Loucy (cell line): ENCODE data around the gene DDB1.

Experiments
- H2AFZ ChIP-seq: fragments of 200-600 bp; sonication (generic); 2 replicates; pipeline ENCODE4 v1.6.0; 2016; ENCODE audit warnings: antibody characterized with exemption, mild to moderate bottlenecking, low read length, moderate library complexity
- H3F3A ChIP-seq: fragments of 200-600 bp; 2 replicates; pipeline ENCODE4 v1.6.0; 2016; ENCODE audit warnings: antibody characterized with exemption, low read depth, mild to moderate bottlenecking
- H3K27me3 ChIP-seq: fragments of 200-600 bp; sonication (generic); 2 replicates; pipeline ENCODE4 v1.6.1; 2014; ENCODE audit warnings: low read length, mild to moderate bottlenecking; ENCODE audit not compliant: insufficient read depth, poor library complexity, severe bottlenecking
- H3K36me3 ChIP-seq: fragments of 200-600 bp; sonication (generic); 2 replicates; pipeline ENCODE4 v1.6.1; 2016; ENCODE audit warnings: low read length; ENCODE audit not compliant: insufficient read depth
- H3K4me1 ChIP-seq: fragments of 200-600 bp; sonication (generic); 2 replicates; pipeline ENCODE4 v1.5.1; 2014; ENCODE audit warnings: low read length, mild to moderate bottlenecking; ENCODE audit not compliant: insufficient read depth, poor library complexity, severe bottlenecking
- H3K4me2 ChIP-seq: fragments of 200-600 bp; sonication (generic); 2 replicates; pipeline ENCODE4 v1.6.0; 2014; ENCODE audit warnings: antibody characterized with exemption, low read length, low read depth, mild to moderate bottlenecking; ENCODE audit not compliant: poor library complexity, severe bottlenecking
- H3K4me3 ChIP-seq: fragments of 200-600 bp; sonication (generic); 2 replicates; pipeline ENCODE4 v1.5.1; 2014; ENCODE audit warnings: low read length, mild to moderate bottlenecking, mixed read lengths; ENCODE audit not compliant: poor library complexity, severe bottlenecking
- H3K79me2 ChIP-seq: fragments of 200-600 bp; sonication (generic); 2 replicates; pipeline ENCODE4 v1.6.1; 2014; ENCODE audit warnings: low read length; ENCODE audit not compliant: insufficient read depth
- H3K9ac ChIP-seq: fragments of 200-600 bp; sonication (generic); 2 replicates; pipeline ENCODE4 v1.6.0; 2014; ENCODE audit warnings: mild to moderate bottlenecking, low read depth, low read length, moderate library complexity; ENCODE audit not compliant: poor library complexity, severe bottlenecking
- H3K9me2 ChIP-seq: fragments of 200-600 bp; sonication (generic); replicated peaks from 2 replicates; pipeline ENCODE4 v1.6.1; 2016; ENCODE audit warnings: low read depth, low read length, mixed read lengths
- H3K9me3 ChIP-seq: fragments of 200-600 bp; sonication (generic); 2 replicates; pipeline ENCODE4 v1.6.1; 2014; ENCODE audit warnings: mild to moderate bottlenecking, antibody characterized with exemption, low read length, low read depth; ENCODE audit not compliant: insufficient read depth
- H4K20me1 ChIP-seq: fragments of 200-600 bp; sonication (generic); 2 replicates; pipeline ENCODE4 v1.6.0; 2014; ENCODE audit warnings: antibody characterized with exemption, low read length, mild to moderate bottlenecking; ENCODE audit not compliant: insufficient read depth, poor library complexity, severe bottlenecking
- CTCF ChIP-seq: fragments of 200-600 bp; sonication (generic); conservative IDR thresholded peaks from 2 replicates; pipeline ENCODE4 v1.5.1; 2014; ENCODE audit warnings: mild to moderate bottlenecking, antibody characterized with exemption, low read length
- EZH2phosphoT487 ChIP-seq: fragments of 200-600 bp; IDR thresholded peaks from 2 replicates; pipeline ENCODE4 v1.6.1; 2018; ENCODE audit warnings: antibody characterized with exemption, mild to moderate bottlenecking, moderate library complexity, borderline replicate concordance

The DDB1 gene

GRCh38 chr11:61336171-61336935 is 3.4 kb upstream of the DDB1 start:
- peaks cover 5% of the 10 kb centered on the region for H3K27me3 ChIP-seq
- no peaks in the 10 kb centered on the region for H3K9me2 ChIP-seq
- peaks cover 39% of the 10 kb centered on the region for H3K79me2 ChIP-seq
- no peaks in the 10 kb centered on the region for H3F3A ChIP-seq
- peaks cover 15% of the 10 kb centered on the region for H4K20me1 ChIP-seq
- peak overlapping the region; percentile 50 for H3K4me3 ChIP-seq
- H2AFZ ChIP-seq: peak overlapping the region; percentile 81
- H3K9ac ChIP-seq: peak overlapping the region; percentile 97
- no peaks in the 10 kb centered on the region for H3K36me3 ChIP-seq
- H3K9me3 ChIP-seq: no peaks in the 10 kb centered on the region
- H3K4me2 ChIP-seq: peak overlapping the region; percentile 88
- TF ChIP-seq CTCF (peak; percentile 90), EZH2phosphoT487 (no peak)
- H3K4me1 ChIP-seq: peaks cover 39% of the 10 kb centered on the region

GRCh38 chr11:61335355-61335710 is 2.4 kb upstream of the DDB1 start:
- peak overlapping the region; percentile 5 for H3K4me3 ChIP-seq
- peaks cover 25% of the 10 kb centered on the region for H4K20me1 ChIP-seq
- H3K36me3 ChIP-seq: no peaks in the 10 kb centered on the region
- H3K4me2 ChIP-seq: peak overlapping the region; percentile 88
- H3F3A ChIP-seq: no peaks in the 10 kb centered on the region
- peaks cover 45% of the 10 kb centered on the region for H3K4me1 ChIP-seq
- H3K9me3 ChIP-seq: no peaks in the 10 kb centered on the region
- H2AFZ ChIP-seq: no peak overlapping the region
- TF ChIP-seq EZH2phosphoT487: no peak
- TF ChIP-seq CTCF: no peak
- H3K27me3 ChIP-seq: peaks cover 5% of the 10 kb centered on the region
- peaks cover 49% of the 10 kb centered on the region for H3K79me2 ChIP-seq
- no peaks in the 10 kb centered on the region for H3K9me2 ChIP-seq
- H3K9ac ChIP-seq: peak overlapping the region; percentile 97

- Histone ChIP-seq H2AFZ (no peak overlapping the region), H4K20me1 (peaks cover 31% of the 10 kb centered on the region), H3K36me3 (peaks cover under 1% of the 10 kb centered on the region; the same call in 1 of the 2 replicates), H3K27me3 (peaks cover 5% of the 10 kb centered on the region), H3K9ac (peak overlapping the region; percentile 97), H3K4me1 (peaks cover 52% of the 10 kb centered on the region), H3K9me3 (no peaks in the 10 kb centered on the region), H3K4me3 (peak overlapping the region; percentile 90), H3K9me2 (no peaks in the 10 kb centered on the region), H3K4me2 (peak overlapping the region; percentile 88), H3F3A (no peaks in the 10 kb centered on the region), H3K79me2 (peaks cover 56% of the 10 kb centered on the region)
- TF ChIP-seq EZH2phosphoT487: no peak
- no peak for TF ChIP-seq CTCF
These were observed 1.8 kb upstream of the DDB1 start for GRCh38 chr11:61334434-61335354.
